CD8-positive, alpha-beta memory T cell (primary cell): ENCODE results near the gene C1orf226. TPM values are rescaled to one million over a fixed set of nuclear protein-coding genes. Genes with fewer than 3 reads are reported as not detected.

Experiments used
- CTCF ChIA-PET: fragments of 350-600 bp; sonication (Branson Sonifier 250); formaldehyde crosslinking; loops from one replicate; lab custom pipeline; 2021; ENCODE audit warnings: antibody characterized with exemption; lab: Charles Lee
- POLR2A ChIA-PET: fragments of 350-600 bp; sonication (Branson Sonifier 250); formaldehyde crosslinking; loops from one replicate; lab custom pipeline; 2021; ENCODE audit warnings: antibody characterized with exemption; lab: Charles Lee
- DNase-seq, 5 donors: peaks; one replicate each; pipeline versions ENCODE4 v3.0.0 to v3.0.0-alpha.2; 2020 to 2022; ENCODE audit warnings: mixed read lengths in 1 of 5
- H3K27ac ChIP-seq: one replicate; pipeline ENCODE4 v1.7.0; 2013; ENCODE audit warnings: low read depth, mild to moderate bottlenecking, low read length, moderate library complexity
- H3K27me3 ChIP-seq: 2 replicates; pipeline ENCODE4 v1.7.0; 2013; ENCODE audit warnings: low read length, mild to moderate bottlenecking; ENCODE audit not compliant: insufficient read depth, poor library complexity, severe bottlenecking
- H3K36me3 ChIP-seq: 2 replicates; pipeline ENCODE4 v1.7.0; 2013; ENCODE audit warnings: mild to moderate bottlenecking, low read length, moderate library complexity; ENCODE audit not compliant: insufficient read depth
- H3K4me1 ChIP-seq: 2 replicates; pipeline ENCODE4 v1.7.0; 2013; ENCODE audit warnings: mild to moderate bottlenecking, low read length, moderate library complexity; ENCODE audit not compliant: insufficient read depth
- H3K4me3 ChIP-seq: 2 replicates; pipeline ENCODE4 v1.7.0; 2013; ENCODE audit warnings: mild to moderate bottlenecking, low read length
- H3K9me3 ChIP-seq: 2 replicates; pipeline ENCODE4 v1.7.0; 2013; ENCODE audit warnings: mild to moderate bottlenecking, low read length
- H3K27ac Mint-ChIP-seq, 8 donors: one replicate each; pipeline ENCODE4 v1.8.0; 2020 to 2021; ENCODE audit warnings: mixed read lengths in 8 of 8, mild to moderate bottlenecking in 6 of 8, inconsistent platforms in 3 of 8, moderate library complexity in 3 of 8
- H3K27me3 Mint-ChIP-seq, 2 donors: one replicate each; pipeline ENCODE4 v1.8.0; 2020 to 2021; ENCODE audit warnings: mixed read lengths in 2 of 2, mild to moderate bottlenecking in 1 of 2, moderate library complexity in 1 of 2
- H3K36me3 Mint-ChIP-seq, 3 donors: one replicate each; pipeline ENCODE4 v1.8.0; 2020 to 2021; ENCODE audit warnings: mixed read lengths in 3 of 3, inconsistent platforms in 1 of 3, mild to moderate bottlenecking in 1 of 3
- H3K4me1 Mint-ChIP-seq, 3 donors: one replicate each; pipeline ENCODE4 v1.8.0; 2020 to 2021; ENCODE audit warnings: mixed read lengths in 3 of 3, inconsistent platforms in 1 of 3, mild to moderate bottlenecking in 1 of 3
- H3K4me3 Mint-ChIP-seq, 7 donors: one replicate each; pipeline ENCODE4 v1.8.0; 2020 to 2021; ENCODE audit warnings: mixed read lengths in 7 of 7, mild to moderate bottlenecking in 6 of 7, moderate library complexity in 4 of 7, inconsistent platforms in 2 of 7
- H3K9me3 Mint-ChIP-seq, 5 donors: one replicate each; pipeline ENCODE4 v1.8.0; 2020 to 2022; ENCODE audit warnings: mixed read lengths in 5 of 5, mild to moderate bottlenecking in 3 of 5, moderate library complexity in 2 of 5, inconsistent platforms in 1 of 5
- polyA plus RNA-seq: library from polyadenylated mRNA; unstranded; fragments of 300-500 nt; fragmentation: Illumina TruSeq; gene quantifications from one replicate; pipeline ENCODE4 v1.2.3, GENCODE V29; 2021
- total RNA-seq, 2 experiments: library from RNA; stranded (reverse); gene quantifications; one replicate each; pipeline ENCODE4 v1.2.3, GENCODE V29; 2021

Gene C1orf226
- total and polyA plus RNA-seq, 3 experiments from 2014 or later = 0.04 TPM; not detected in 2

DNA sequence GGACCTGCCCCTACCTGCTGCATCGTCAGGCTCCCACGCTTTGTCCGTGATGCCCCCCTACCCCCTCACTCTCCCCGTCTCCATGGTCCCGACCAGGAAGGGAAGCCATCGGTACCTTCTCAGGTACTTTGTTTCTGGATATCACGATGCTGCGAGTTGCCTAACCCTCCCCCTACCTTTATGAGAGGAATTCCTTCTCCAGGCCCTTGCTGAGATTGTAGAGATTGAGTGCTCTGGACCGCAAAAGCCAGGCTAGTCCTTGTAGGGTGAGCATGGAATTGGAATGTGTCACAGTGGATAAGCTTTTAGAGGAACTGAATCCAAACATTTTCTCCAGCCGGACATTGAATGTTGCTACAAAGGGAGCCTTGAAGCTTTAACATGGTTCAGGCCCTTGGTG lies 13.8 kb upstream of the C1orf226 start:
- no peak overlapping the region for H3K4me3 ChIP-seq
- no peaks in the 10 kb centered on the region for H3K4me1 Mint-ChIP-seq
- H3K9me3 Mint-ChIP-seq = no peaks in the 10 kb centered on the region
- H3K4me3 Mint-ChIP-seq = no peak overlapping the region
- ChIA-PET POLR2A (interaction anchor here (0.6 kb wide), 1 partner anchor 922 kb away, joined by 4 read pairs; no protein-coding TSS in a partner anchor), CTCF (no interaction called here)
- H3K27me3 Mint-ChIP-seq = peaks cover 5 to 26% of the 10 kb centered on the region in 2 donors
- H3K4me1 ChIP-seq = no peaks in the 10 kb centered on the region
- no peaks in the 10 kb centered on the region for H3K36me3 Mint-ChIP-seq
- no peaks in the 10 kb centered on the region for H3K36me3 ChIP-seq
- no peak for DNase-seq
- H3K27ac ChIP-seq = no peak overlapping the region
- no peaks in the 10 kb centered on the region for H3K27me3 ChIP-seq
- no peak overlapping the region for H3K27ac Mint-ChIP-seq
- no peaks in the 10 kb centered on the region for H3K9me3 ChIP-seq

DNA sequence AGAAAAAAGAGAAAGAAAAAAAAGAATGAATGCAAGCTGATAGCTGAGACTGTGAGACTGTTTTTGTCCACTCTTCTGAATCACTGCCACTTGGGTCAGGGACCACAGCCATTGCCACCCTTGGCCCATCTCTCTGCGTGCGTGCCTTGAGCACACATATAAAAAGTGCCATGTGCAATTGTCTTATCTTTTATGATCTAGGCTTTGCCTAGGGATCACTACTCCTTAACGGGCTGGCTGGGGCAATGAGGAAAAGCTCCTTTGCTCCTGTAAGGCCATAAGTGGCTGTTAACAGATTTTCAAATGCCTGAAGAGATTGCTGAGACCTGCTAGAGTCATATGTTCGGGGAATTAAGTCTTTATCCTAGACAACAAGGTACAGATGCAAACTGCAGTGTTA lies 13.1 kb upstream of the C1orf226 start:
- H3K27ac ChIP-seq = no peak overlapping the region
- no peaks in the 10 kb centered on the region for H3K9me3 ChIP-seq
- H3K27me3 Mint-ChIP-seq = peaks cover 5 to 21% of the 10 kb centered on the region in 2 donors
- no peak for DNase-seq
- POLR2A ChIA-PET = no interaction called here
- H3K36me3 ChIP-seq = no peaks in the 10 kb centered on the region
- no peak overlapping the region for H3K4me3 Mint-ChIP-seq
- CTCF ChIA-PET = interaction anchor here (0.8 kb wide), 1 partner anchor 21 kb away, joined by 3 read pairs; no protein-coding TSS in a partner anchor
- H3K4me1 Mint-ChIP-seq = no peaks in the 10 kb centered on the region
- H3K4me1 ChIP-seq = no peaks in the 10 kb centered on the region
- H3K27ac Mint-ChIP-seq = no peak overlapping the region
- H3K27me3 ChIP-seq = no peaks in the 10 kb centered on the region
- H3K9me3 Mint-ChIP-seq = no peaks in the 10 kb centered on the region
- H3K36me3 Mint-ChIP-seq = no peaks in the 10 kb centered on the region
- no peak overlapping the region for H3K4me3 ChIP-seq

DNA sequence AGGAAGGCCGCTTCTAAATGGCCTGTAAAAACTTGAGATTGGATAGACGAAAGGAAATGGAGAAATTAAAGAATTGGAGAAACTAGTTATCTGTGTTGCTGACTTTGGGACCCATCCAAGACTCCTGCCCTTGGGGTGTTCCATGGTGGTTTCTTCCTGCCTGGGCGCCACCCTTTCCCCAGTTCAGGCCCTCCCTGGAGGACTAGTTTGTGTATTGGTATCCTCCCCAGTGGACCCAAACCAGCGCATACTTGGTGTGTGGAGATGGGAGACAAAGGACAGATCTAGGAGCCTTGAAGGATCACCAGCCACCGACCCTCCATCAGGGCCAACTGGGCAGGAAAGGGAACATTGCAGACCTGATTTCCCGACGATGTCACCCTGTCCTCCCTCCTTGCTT lies 12.0 kb upstream of the C1orf226 start:
- no peaks in the 10 kb centered on the region for H3K9me3 ChIP-seq
- no peak overlapping the region for H3K27ac ChIP-seq
- Mint-ChIP-seq H3K27me3 (peaks cover 5 to 10% of the 10 kb centered on the region in 2 donors), H3K4me3 (no peak overlapping the region), H3K9me3 (no peaks in the 10 kb centered on the region), H3K4me1 (no peaks in the 10 kb centered on the region), H3K36me3 (no peaks in the 10 kb centered on the region), H3K27ac (no peak overlapping the region)
- H3K4me3 ChIP-seq = no peak overlapping the region
- no peak for DNase-seq
- ChIA-PET CTCF (no interaction called here), POLR2A (no interaction called here)
- no peaks in the 10 kb centered on the region for H3K27me3 ChIP-seq
- no peaks in the 10 kb centered on the region for H3K36me3 ChIP-seq
- no peaks in the 10 kb centered on the region for H3K4me1 ChIP-seq

DNA sequence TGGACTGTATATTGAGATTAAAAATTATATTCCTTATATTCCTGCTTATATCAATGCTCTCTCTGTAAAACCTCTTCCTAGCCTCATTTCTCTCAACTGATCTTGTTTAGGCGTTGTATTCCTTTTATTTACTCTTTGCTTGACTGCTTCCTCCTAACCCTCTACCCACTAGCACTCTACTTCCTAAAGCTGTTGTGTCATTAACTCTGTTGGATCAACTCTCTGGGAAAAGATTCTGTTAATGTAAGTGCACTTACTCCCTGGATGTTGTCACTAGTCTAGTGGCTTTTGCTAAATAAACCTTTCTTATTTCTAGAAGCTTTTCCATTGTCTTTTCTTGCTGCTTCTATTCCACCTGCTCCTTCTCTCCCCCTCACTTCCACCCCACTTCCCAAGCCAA lies 11.4 kb upstream of the C1orf226 start:
- H3K4me3 Mint-ChIP-seq = no peak overlapping the region
- no peaks in the 10 kb centered on the region for H3K4me1 Mint-ChIP-seq
- DNase-seq = no peak
- Histone ChIP-seq H3K4me1 (no peaks in the 10 kb centered on the region), H3K27me3 (no peaks in the 10 kb centered on the region), H3K9me3 (no peaks in the 10 kb centered on the region), H3K4me3 (no peak overlapping the region), H3K27ac (no peak overlapping the region), H3K36me3 (no peaks in the 10 kb centered on the region)
- CTCF ChIA-PET = no interaction called here
- POLR2A ChIA-PET = no interaction called here
- no peaks in the 10 kb centered on the region for H3K9me3 Mint-ChIP-seq
- H3K36me3 Mint-ChIP-seq = no peaks in the 10 kb centered on the region
- H3K27me3 Mint-ChIP-seq = peaks cover 5 to 9% of the 10 kb centered on the region in 2 donors
- H3K27ac Mint-ChIP-seq = no peak overlapping the region

DNA sequence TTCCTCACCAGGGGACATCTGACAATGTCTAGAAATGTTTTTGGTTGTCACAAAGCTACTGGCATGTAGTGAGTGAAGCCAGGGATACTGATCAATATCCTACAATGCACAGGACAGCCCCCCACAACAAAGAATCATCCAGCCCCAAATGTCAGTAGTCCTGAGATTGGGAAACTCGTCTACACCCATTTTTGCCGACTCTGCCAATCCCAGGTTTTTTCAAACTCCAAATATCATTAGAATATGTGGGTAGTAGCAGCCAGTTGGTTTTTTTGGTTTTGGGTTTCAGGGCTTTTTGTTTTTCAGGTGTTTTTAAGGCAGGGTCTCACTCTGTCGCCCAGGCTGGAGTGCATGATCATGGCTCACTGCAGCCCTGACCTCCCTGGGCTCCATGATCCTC lies 10.8 kb upstream of the C1orf226 start:
- no peaks in the 10 kb centered on the region for H3K9me3 Mint-ChIP-seq
- H3K4me3 ChIP-seq = no peak overlapping the region
- CTCF ChIA-PET = no interaction called here
- no peak overlapping the region for H3K4me3 Mint-ChIP-seq
- POLR2A ChIA-PET = no interaction called here
- H3K4me1 Mint-ChIP-seq = no peaks in the 10 kb centered on the region
- no peaks in the 10 kb centered on the region for H3K36me3 Mint-ChIP-seq
- H3K27me3 Mint-ChIP-seq = peaks cover 4 to 5% of the 10 kb centered on the region in 2 donors
- DNase-seq = no peak
- no peaks in the 10 kb centered on the region for H3K9me3 ChIP-seq
- H3K36me3 ChIP-seq = no peaks in the 10 kb centered on the region
- no peak overlapping the region for H3K27ac Mint-ChIP-seq
- H3K27me3 ChIP-seq = no peaks in the 10 kb centered on the region
- no peaks in the 10 kb centered on the region for H3K4me1 ChIP-seq
- H3K27ac ChIP-seq = no peak overlapping the region

DNA sequence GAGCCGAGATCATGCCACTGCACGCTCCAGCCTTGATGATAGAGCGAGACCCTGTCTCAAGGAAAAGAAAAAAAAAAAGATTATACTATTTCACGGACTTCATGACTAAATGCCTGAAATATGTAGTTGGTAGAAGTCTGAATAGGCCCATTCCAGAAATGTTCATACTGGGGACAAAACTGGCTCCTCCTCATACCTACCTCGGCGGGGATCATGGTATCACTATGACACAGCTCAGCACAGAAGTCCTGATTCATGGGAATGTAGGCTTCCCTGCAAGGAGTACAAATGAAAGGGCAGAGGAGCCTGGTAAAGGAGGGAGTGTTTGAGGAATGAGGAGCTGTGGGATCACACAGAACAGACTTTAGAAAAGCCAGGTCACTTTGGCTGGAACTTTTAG lies 9.9 kb upstream of the C1orf226 start:
- no peak overlapping the region for H3K4me3 Mint-ChIP-seq
- H3K36me3 Mint-ChIP-seq = no peaks in the 10 kb centered on the region
- H3K27ac Mint-ChIP-seq = no peak overlapping the region
- no peaks in the 10 kb centered on the region for H3K9me3 ChIP-seq
- H3K27me3 Mint-ChIP-seq = peaks cover 0 to 5% of the 10 kb centered on the region in 2 donors
- no peak overlapping the region for H3K27ac ChIP-seq
- no peak for DNase-seq
- no peaks in the 10 kb centered on the region for H3K4me1 ChIP-seq
- H3K27me3 ChIP-seq = no peaks in the 10 kb centered on the region
- no peaks in the 10 kb centered on the region for H3K36me3 ChIP-seq
- CTCF ChIA-PET = no interaction called here
- no peaks in the 10 kb centered on the region for H3K9me3 Mint-ChIP-seq
- POLR2A ChIA-PET = no interaction called here
- H3K4me3 ChIP-seq = no peak overlapping the region
- no peaks in the 10 kb centered on the region for H3K4me1 Mint-ChIP-seq

DNA sequence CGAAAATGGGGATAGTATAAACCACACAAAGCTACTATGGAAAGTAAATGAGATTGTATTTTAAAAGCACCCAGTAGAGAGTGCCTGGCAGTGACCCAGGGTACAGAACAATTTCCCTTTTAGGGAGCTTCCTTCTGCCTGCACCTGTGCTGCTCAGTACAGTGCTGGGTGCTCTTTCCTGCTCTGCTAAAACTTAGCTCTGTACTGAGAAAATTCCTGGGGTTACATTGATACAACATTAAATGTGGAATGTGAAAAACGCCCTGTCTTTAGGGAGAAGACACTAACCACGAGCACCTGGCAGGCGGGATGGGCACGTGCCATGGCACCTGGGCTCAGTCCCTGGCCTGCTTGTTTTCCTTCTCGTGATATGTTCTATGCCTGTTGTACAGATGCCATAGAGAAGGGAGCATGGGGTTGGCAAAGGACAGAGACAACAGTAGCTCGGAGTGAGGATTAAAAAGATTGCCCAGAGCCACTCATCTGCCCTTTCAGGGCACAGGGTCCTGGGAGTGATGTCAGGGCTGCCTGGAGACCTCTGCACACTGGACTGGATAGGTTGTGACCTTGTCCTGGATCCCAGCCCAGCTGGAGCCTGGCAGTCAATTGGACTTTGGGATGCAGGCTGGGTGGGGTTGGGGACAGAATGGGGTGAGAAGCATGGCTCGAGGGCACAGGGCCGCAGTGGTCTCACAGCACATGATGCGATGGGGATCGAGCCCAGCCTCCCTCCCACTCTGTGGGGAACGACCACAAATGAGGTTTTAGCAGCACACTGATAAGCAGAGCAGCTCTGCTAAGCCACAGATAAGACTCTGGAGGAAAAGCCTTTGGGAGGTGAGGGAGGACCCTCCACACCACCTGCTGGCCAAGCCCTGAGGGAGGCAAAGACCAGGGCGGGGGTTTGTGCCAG lies 9.1 kb upstream of the C1orf226 start:
- no peak overlapping the region for H3K4me3 Mint-ChIP-seq
- H3K9me3 Mint-ChIP-seq = no peaks in the 10 kb centered on the region
- Histone ChIP-seq H3K36me3 (no peaks in the 10 kb centered on the region), H3K4me1 (no peaks in the 10 kb centered on the region), H3K27me3 (no peaks in the 10 kb centered on the region), H3K4me3 (no peak overlapping the region), H3K9me3 (no peaks in the 10 kb centered on the region), H3K27ac (no peak overlapping the region)
- H3K36me3 Mint-ChIP-seq = no peaks in the 10 kb centered on the region
- peaks cover 0 to 5% of the 10 kb centered on the region in 2 donors for H3K27me3 Mint-ChIP-seq
- H3K4me1 Mint-ChIP-seq = no peaks in the 10 kb centered on the region
- no peak for DNase-seq
- ChIA-PET POLR2A (no interaction called here), CTCF (no interaction called here)
- no peak overlapping the region for H3K27ac Mint-ChIP-seq

DNA sequence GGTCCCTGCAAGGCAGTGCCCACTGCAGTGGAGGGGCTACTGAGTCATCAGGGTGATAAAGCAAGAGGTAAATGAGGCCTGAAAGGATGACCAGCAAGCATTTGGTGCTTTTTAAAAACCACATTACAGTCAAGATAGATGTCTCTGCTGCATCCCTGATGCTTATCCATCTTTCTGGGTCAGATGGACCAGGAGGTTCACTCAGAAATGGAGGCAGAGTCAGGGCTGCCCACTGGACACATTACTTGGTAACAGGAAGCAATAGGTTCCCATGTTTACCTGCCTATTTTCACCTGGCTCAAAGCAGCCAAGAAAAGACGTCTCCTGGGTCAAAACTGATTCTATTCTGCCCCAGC lies 8.5 kb upstream of the C1orf226 start:
- no peaks in the 10 kb centered on the region for H3K36me3 ChIP-seq

More for the DNA sequence above, 8.5 kb upstream of the C1orf226 start:
- no peak overlapping the region for H3K27ac ChIP-seq
- no peaks in the 10 kb centered on the region for H3K9me3 ChIP-seq
- H3K9me3 Mint-ChIP-seq = no peaks in the 10 kb centered on the region
- POLR2A ChIA-PET = no interaction called here
- no peak overlapping the region for H3K4me3 Mint-ChIP-seq
- DNase-seq = no peak
- no peaks in the 10 kb centered on the region for H3K4me1 ChIP-seq
- no peaks in the 10 kb centered on the region for H3K4me1 Mint-ChIP-seq
- peaks cover 0 to 1% of the 10 kb centered on the region in 2 donors for H3K27me3 Mint-ChIP-seq
- no peak overlapping the region for H3K27ac Mint-ChIP-seq
- H3K36me3 Mint-ChIP-seq = no peaks in the 10 kb centered on the region
- no peaks in the 10 kb centered on the region for H3K27me3 ChIP-seq
- H3K4me3 ChIP-seq = no peak overlapping the region
- CTCF ChIA-PET = no interaction called here
